DND-41 (cell line): ENCODE results near the gene LOX.

Experiments used
- EZH2 ChIP-seq: IDR thresholded peaks from 3 replicates; pipeline ENCODE4 v1.6.1; 2012; ENCODE audit warnings: borderline replicate concordance, low read depth, mild to moderate bottlenecking, moderate library complexity, low read length, inconsistent platforms; ENCODE audit not compliant: severe bottlenecking
- TF ChIP-seq, protein P1 (sequence below): IDR thresholded peaks from 2 replicates; pipeline ENCODE4 v1.5.1; 2012; ENCODE audit warnings: borderline replicate concordance, low read length, moderate library complexity, mild to moderate bottlenecking; ENCODE audit not compliant: poor library complexity, severe bottlenecking; ENCODE audit errors: extremely low read depth

DNA sequence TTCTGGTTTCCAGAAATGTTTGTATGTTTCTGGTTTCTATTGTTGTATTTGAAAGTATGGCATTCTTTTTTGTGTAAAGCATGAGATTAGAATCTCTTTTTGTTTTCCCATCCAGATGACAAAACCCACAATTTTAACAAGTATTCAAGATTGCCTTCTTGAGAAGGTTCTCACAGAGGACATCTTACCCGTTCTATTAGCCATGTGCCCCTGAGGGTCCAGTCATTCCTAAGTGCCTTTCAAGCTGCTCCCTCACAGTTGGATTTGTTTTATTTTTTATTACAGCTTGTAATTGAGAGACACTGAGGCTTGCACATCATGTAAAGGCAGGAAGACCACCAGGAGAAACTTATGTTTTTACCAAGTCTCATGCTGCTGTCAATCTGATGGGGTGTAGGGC lies 19.3 kb upstream of the LOX start:
- TF ChIP-seq, protein P1, sequence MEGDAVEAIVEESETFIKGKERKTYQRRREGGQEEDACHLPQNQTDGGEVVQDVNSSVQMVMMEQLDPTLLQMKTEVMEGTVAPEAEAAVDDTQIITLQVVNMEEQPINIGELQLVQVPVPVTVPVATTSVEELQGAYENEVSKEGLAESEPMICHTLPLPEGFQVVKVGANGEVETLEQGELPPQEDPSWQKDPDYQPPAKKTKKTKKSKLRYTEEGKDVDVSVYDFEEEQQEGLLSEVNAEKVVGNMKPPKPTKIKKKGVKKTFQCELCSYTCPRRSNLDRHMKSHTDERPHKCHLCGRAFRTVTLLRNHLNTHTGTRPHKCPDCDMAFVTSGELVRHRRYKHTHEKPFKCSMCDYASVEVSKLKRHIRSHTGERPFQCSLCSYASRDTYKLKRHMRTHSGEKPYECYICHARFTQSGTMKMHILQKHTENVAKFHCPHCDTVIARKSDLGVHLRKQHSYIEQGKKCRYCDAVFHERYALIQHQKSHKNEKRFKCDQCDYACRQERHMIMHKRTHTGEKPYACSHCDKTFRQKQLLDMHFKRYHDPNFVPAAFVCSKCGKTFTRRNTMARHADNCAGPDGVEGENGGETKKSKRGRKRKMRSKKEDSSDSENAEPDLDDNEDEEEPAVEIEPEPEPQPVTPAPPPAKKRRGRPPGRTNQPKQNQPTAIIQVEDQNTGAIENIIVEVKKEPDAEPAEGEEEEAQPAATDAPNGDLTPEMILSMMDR: no peak
- no peak for TF ChIP-seq EZH2
